A549 (cell line): Measurements from ENCODE around the gene SDF2L1.

Experiments
- CBX2 ChIP-seq: fragments of 200-600 bp; sonication (generic); IDR thresholded peaks from 2 replicates; pipeline ENCODE4 v1.6.1; 2016; ENCODE audit warnings: low read depth, mild to moderate bottlenecking, borderline replicate concordance
- CEBPB ChIP-seq, 2 experiments: fragments of >200 bp in 1 of 2; sonication (Bioruptor Twin) in 1 of 2; formaldehyde crosslinking in 1 of 2; IDR thresholded peaks; 2 replicates each; pipeline ENCODE4 v1.6.1; 2012 to 2016
- CTCF ChIP-seq: fragments of >200 bp; sonication (Bioruptor Twin); formaldehyde crosslinking; IDR thresholded peaks from 3 replicates; pipeline ENCODE4 v1.5.1; 2016
- EHF ChIP-seq: fragments of 250-450 bp; sonication (Bioruptor Pico); IDR thresholded peaks from 2 replicates; pipeline ENCODE4 v1.5.0; 2020; ENCODE audit warnings: mild to moderate bottlenecking
- ESRRA ChIP-seq: fragments of 150-350 bp; IDR thresholded peaks from 2 replicates; pipeline ENCODE4 v1.6.1; 2014; ENCODE audit warnings: mild to moderate bottlenecking, low read length, borderline replicate concordance
- GATA3 ChIP-seq: IDR thresholded peaks from 2 replicates; pipeline ENCODE4 v1.6.1; 2012; ENCODE audit warnings: borderline replicate concordance
- HDAC2 ChIP-seq: fragments of 200-600 bp; sonication (generic); IDR thresholded peaks from 2 replicates; pipeline ENCODE4 v1.6.1; 2016
- HMGXB4 ChIP-seq: fragments of 250-450 bp; sonication (Bioruptor Pico); IDR thresholded peaks from 2 replicates; pipeline ENCODE4 v1.5.0; 2021; ENCODE audit warnings: mild to moderate bottlenecking, moderate library complexity, borderline replicate concordance
- HOXB13 ChIP-seq: fragments of 250-450 bp; sonication (Bioruptor Pico); IDR thresholded peaks from 2 replicates; pipeline ENCODE4 v1.5.0; 2020; ENCODE audit warnings: low read depth, mild to moderate bottlenecking, moderate library complexity
- POLR2A ChIP-seq: IDR thresholded peaks from 2 replicates; pipeline ENCODE4 v1.6.1; 2012; ENCODE audit warnings: mild to moderate bottlenecking, low read length
- POLR2AphosphoS2 ChIP-seq: conservative IDR thresholded peaks from 2 replicates; pipeline ENCODE4 v1.6.1; 2012; ENCODE audit warnings: low read length, improper control_type of control experiment, inconsistent platforms
- RAD21 ChIP-seq, 2 experiments: fragments of >200 bp in 1 of 2; sonication (Bioruptor Twin) in 1 of 2; formaldehyde crosslinking in 1 of 2; IDR thresholded peaks in 1 of 2; conservative IDR thresholded peaks in 1 of 2; 2 replicates in 1 of 2; 3 replicates in 1 of 2; pipeline ENCODE4 v1.6.1; 2012 to 2018; ENCODE audit warnings: inconsistent platforms in 1 of 2
- RNF2 ChIP-seq: fragments of 200-600 bp; sonication (generic); IDR thresholded peaks from 2 replicates; pipeline ENCODE4 v1.6.1; 2016; ENCODE audit warnings: low read depth, mild to moderate bottlenecking, antibody characterized with exemption, moderate library complexity, borderline replicate concordance
- TF ChIP-seq, protein P1 (sequence below): fragments of 150-350 bp; IDR thresholded peaks from 2 replicates; pipeline ENCODE4 v1.6.1; 2014; ENCODE audit warnings: low read depth, mild to moderate bottlenecking, low read length

DNA sequence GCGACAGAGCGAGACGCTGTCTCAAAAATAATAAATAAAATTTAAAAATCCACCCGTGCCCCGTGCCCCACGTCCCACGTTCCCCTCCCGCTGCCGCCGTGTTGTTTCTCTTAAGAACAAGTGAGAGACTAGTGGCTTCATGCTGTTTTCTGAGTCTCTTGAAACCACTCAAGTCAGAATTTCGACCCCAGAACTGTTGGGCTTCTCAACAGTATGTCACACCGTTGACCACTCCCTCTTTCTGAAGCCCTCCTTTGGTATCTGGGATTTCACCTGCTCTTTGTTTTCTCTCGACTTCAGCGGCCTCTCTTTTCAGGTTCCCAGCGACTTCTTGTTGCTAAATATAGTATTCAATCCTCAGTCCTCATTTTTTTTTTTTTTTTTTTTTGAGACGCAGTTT, 24.7 kb downstream of the SDF2L1 start:
- TF ChIP-seq, protein P1, sequence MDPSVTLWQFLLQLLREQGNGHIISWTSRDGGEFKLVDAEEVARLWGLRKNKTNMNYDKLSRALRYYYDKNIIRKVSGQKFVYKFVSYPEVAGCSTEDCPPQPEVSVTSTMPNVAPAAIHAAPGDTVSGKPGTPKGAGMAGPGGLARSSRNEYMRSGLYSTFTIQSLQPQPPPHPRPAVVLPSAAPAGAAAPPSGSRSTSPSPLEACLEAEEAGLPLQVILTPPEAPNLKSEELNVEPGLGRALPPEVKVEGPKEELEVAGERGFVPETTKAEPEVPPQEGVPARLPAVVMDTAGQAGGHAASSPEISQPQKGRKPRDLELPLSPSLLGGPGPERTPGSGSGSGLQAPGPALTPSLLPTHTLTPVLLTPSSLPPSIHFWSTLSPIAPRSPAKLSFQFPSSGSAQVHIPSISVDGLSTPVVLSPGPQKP, result no peak
- no peak for TF ChIP-seq GATA3
- no peak for TF ChIP-seq EHF (CRISPR knock-in tag)
- TF ChIP-seq CTCF, result no peak
- no peak for TF ChIP-seq HDAC2
- TF ChIP-seq HOXB13 (CRISPR knock-in tag), result no peak
- TF ChIP-seq HMGXB4 (CRISPR knock-in tag), result no peak
- no peak for TF ChIP-seq POLR2A
- no peak for TF ChIP-seq ESRRA
- no peak for TF ChIP-seq POLR2AphosphoS2
- no peak for TF ChIP-seq RAD21 (conservative IDR thresholded peaks at IDR 0.05 in 1 of 2, IDR thresholded peaks at IDR 0.05 in 1 of 2)
- no peak for TF ChIP-seq CEBPB (IDR thresholded peaks at IDR 0.05)
- TF ChIP-seq CBX2, result no peak
- TF ChIP-seq RNF2, result no peak
